HG03103 (cell line): ENCODE data around the gene MPRIP.

Experiments used
- ATAC-seq: cut with Tn5 transposase; IDR thresholded peaks from one replicate; pipeline ENCODE4 v1.9.1; 2021; ENCODE audit warnings: low read depth; ENCODE audit not compliant: unreplicated experiment

Gene MPRIP

DNA sequence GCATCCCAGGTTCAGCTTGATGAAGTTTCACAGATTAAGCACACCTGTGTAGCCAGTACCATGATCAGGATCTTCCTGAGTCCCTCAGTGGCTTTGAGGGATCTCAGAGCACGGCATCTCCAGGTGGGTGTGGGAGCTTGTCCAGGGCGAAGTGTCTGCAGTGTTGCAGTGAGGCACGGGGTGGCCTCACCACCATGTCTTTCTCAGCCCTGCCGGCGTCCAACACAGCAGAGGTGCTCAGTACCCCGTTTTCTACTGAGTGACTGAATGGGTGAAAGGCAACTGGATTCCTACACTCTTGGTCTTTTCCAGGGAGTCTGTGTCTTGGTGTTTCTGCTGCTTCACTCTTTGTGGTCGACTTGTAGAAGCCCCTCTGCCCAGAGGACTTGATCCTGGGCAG, 63.7 kb downstream of the MPRIP start:
- ATAC-seq: no peak

DNA sequence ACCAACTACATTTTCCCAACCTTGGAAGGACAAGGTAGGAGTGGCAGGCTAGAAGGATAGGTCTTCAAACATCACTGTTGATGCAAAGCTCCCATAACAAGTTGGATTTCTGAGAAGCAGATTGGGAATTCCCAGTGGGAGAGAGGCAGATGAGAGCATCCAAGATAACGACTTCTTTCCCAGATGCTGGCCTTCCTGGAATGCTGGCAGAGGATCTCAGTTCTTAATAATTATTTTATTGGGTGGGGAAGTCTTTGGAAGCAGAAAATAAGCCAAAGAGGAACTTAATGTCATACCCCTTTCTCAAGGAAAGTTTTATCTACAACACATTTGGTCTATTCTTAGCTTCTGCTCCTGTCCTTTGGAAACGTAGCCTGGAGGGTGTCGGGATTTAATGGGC, 64.5 kb downstream of the MPRIP start:
- ATAC-seq: no peak

DNA sequence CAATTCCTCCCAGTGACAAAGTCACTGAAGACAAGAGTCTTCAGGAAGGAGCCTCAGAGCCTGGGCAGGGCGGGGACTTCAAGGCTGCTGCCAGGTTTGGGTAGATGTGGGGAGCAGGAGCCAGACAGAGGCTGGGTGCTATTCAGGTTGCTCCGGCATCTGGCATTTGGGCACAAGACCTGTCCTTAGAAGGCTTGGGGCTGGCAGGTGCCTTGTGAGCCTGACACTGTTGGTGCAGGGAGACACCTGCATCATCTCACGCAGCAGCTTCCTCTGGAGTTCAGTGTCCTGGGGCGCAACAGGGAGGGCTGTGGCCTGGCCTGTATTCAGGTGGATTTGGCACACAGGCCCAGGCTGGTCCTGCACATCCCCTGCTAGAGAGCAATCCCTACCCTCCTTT, 65.0 kb downstream of the MPRIP start:
- no peak for ATAC-seq

DNA sequence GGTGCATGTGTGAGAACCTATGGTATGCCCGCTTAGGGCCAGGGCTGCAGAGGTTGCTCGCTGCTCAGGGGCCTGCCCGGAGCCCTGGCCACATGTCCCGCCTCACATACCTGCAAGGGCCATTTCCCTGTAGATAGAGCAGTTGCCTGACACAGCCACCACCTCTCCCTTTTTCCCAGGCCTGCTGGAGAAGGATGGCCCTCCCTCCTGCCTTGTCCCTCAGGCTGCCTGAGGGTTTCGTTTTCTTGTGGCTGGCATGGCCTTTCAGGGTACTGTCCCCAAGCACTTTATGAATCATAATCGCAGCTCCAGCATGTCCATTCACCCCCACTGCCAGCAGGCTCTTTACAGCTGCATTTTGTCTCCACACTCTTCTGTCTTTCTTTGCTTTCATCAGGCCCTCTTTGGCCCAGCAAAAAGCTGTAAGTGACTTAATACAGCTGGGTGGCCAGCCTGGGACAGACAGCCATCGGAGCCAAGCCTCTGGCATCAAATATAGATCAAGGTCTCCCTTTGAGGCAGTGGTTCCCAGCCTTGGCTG, 65.7 kb downstream of the MPRIP start:
- no peak for ATAC-seq

DNA sequence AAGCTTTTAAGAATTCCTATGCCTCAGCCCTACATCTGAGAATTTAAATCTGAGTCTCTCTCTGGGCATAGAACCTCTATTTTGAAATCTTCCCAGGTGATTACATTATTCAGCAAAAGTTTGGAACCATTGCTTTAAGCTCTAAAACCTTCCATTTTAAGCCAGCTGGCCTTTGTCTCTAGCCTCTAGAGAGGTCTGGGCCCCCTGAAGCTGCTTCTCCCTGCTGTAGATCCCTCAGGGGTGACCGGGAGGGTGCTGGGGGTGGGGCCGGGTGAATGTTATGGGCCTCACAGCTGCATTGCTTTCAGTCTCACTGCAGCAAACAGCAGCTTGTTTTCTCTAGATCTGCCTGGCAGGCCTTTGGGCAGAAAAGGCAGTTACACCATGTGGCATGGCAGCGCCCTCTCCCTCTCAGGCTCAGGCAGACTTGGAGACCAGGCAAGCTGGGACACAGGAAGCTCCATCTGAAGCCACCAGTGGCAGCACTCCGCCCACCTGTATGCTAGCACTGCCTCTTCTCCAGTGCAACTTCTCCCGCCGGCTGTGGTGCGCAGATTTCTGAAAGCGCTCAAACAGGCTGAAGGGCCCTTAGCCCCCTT, 66.3 kb downstream of the MPRIP start:
- no peak for ATAC-seq

DNA sequence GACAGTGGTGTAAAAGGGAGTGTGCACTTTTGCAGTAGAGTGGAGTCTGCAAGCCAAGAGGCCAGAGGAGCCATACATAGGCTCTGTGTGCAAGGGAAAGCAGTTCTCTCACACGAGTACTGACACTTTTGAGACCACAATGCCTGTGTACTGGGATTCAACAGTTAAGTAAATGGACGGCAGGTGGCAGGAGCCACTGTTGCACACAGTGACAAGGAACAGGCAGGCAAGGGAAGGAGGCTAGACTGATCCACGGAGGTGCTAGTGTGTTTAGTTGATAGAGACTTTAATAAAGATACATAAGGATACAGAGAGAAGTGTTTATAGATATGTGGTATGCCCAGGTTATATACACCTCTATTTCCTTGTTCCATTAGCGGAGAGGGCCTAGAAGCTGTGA, 67.0 kb downstream of the MPRIP start:
- ATAC-seq: no peak

DNA sequence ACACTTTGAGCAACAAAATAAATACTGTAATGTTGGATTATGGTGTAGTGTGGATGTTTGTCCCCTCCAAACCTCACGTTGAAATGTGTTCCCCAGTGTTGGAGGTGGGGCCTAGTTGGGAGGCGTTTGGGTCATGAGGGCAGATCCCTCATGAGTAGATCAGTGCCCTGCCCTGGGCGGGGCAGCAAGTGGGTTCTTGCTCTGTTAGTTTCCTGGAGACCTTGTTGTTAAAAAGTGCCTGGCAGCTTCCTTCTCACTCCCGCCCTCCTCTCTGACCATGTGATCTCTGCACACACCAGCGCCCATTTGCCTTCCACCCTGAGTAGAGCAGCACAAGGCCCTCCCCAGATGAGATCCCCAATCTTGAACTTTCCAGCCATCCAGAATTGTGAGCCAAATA, 67.7 kb downstream of the MPRIP start:
- ATAC-seq: no peak

DNA sequence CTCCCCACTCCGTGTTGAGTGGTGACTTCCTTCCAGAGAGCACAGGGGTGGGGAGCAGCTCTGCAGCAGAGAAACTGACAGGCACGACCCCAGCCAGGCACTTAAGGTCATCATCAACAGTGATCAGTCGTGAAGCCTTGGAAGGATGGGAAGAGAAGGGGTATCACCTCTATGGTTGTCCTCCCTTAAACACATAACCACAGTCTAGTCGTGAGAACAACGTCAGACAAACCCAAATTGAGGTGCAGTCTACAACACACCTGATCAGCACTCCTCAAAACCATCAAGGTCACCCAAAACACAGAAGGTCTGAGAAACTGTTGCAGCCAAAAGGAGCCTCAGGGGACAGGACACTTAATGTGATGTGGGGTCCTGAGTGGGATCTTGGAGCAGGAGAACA, 68.3 kb downstream of the MPRIP start:
- ATAC-seq: no peak

DNA sequence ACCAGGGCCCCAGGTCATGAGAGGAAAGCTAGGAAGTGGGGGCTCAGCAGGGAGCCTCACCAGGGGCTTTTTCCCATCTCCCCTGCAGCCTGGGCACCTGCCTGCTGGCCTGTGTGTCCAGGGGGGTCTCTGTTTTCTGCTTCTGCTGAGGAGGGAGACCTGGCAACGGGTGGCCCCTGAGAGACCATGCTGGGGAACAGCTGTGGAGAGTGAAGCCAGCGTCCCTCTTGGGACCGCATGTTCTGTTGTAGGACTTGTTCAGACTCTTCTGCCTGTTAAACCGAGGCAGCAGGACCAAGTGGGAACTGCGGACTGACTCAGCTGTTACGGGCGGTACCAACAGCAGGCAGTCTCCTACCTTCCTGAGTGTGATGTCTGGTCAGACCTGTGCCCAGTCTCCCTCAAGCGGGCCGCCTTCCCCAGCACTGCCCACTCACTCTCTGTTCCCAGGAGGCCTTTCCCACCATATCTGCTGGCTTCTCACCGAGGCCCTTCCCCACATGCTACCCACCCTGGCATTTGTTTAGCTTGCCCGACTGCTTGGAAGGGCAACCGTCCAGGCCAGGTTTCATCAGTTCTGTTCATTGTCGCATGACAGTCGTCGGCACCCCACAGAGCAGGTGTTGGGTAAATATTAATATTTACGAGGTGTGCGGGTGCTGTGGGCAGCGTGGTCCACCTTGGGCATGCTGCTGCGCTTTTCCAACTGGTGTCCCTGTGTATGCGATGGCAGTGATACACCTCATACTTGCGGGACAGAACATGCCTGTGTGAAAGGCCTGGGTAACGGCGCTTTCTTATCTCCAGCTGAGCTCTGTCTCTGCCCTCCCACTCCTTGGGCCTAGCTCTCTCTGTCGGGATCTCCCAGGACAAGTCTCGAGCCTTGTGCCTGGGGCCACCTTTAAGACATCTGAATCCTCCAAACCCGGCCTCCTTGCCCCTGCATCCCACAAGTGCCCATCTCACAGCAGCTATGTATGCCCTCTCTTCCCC, 69.4 kb downstream of the MPRIP start:
- no peak for ATAC-seq

DNA sequence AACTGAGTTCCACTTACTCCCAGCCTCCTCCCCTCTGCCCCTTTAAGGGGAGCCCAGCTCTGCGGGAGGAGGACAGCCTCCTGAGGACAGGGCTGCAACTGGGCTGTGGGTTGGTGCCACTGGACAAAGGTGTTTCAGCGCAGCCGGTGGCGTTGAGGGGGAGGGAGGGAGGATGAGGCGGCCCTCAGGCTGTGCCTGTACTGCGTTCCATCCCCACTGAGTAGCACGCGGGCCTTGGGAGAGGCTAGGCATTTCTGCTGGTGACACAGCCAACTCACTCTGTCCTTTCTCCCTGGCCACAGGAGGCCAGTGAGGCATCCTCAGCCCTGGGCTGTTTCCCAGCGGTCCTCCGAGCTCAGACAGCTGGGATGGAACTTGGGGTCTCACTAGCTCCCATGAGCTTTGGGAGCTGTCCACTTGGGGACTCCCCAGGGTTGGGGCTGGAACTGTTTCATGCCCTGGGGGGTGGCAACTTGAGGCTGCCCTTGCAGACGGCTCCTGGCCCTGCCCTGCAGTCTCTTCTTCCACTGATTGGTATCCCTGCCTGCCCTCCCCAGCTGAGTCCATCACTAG, 70.5 kb downstream of the MPRIP start:
- no peak for ATAC-seq

DNA sequence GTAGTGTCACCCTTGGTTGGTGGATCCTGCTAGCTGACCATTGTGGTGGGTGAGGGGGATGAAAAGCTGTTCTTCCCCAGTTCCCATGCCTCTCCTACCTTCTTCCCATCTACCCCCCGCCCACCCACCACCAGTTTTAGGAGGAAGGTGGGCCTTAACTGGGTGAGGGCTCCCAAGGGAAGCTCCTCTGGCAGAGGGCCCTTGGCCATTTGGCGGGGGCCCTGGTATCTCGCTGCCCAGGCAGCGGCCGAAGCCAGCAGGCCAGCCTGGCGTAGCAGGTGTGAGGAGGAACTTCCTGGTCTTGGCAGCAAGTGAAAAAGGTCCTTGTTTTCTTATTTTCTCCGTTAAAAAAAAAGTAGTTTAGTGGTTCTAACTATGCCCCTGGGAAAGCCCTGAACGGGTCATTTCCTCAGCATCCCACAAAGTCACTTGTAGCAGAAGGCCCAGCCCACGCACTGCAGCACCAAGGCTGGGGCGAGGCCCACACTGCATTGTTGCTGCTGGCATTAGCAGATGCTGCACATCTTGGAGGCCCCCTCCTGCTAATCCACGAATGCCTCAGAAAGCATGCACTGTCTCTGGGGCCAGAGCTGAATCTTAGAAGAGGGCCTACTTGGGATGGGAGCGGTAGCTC, 72.5 kb downstream of the MPRIP start:
- ATAC-seq: no peak

DNA sequence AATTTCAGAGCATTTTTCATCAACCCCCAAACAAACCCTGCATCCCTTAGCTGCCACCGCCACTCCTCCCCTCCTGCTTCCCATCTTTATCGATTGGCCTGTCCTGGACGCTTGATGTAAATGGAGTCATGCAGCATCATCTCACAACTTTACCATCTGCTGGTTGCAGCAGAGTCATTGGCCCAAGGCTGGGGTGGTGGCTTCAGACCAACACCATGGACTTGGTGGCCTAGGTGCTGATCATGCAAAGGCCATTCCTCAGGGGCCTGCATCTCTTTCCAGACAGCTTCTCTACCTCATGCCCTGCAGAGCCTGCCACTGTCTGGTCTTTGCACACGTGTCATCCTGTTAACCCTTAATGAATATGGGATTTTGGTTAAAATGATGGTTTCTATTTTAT, 73.4 kb downstream of the MPRIP start:
- no peak for ATAC-seq

DNA sequence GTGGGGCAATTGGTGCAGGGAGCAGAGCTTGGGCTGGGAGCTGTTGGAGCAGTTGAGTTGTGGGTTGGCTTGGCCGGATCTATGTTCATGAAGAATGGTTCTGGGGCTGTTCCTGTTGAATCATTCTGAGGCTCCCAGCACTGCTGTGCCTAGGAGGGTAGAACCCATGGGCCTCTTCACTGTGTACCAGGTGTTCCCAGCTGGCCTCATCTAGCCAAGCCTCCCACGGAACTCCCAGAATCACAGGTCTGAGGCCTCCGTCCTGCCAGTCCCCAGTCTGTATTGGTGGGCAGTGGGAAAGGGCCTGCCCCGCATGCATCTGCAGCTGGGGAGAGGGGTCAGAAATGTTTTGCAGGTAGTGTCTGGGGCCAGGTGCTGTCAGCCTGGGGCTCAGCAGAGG, 74.1 kb downstream of the MPRIP start:
- ATAC-seq: no peak

DNA sequence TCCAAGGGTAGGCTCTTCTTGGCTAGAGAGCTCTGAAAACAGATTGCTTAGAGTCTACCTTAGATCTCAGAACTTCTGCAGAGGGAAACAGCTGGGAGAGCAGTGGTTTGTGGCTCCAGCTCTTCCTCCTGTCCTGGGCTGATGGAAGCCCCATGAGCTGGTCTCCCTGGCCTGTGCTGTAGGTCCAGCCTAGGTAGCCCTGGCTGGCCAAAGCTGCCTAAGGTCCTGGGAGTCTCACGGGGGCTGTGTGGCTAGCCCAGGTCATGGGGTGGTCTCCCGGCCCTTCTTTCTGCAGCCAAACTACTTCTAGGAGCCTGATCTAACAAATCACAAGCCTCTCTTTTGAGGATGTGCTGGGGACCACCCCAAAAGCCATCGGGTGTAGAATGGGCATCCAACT, 75.7 kb downstream of the MPRIP start:
- no peak for ATAC-seq

DNA sequence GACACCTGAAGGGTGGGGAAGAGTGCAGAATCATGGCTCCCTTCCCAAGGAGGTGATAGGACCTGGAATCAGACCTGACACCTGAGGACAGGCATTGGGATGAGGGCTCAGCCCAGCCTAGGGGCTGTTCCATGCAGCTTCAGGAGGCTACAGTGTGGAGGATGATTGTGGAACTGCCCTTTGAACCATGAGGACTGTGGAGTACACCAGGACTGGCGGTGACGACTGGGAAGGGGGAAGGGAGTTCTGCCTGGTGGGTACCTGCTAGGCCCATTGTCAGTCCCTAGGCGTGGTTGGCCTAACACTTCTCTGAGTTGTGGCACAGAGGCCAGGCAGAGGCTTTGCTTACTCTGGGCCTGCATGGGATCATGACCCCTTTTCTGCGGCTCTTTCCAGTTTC, 76.1 kb downstream of the MPRIP start:
- ATAC-seq: no peak

DNA sequence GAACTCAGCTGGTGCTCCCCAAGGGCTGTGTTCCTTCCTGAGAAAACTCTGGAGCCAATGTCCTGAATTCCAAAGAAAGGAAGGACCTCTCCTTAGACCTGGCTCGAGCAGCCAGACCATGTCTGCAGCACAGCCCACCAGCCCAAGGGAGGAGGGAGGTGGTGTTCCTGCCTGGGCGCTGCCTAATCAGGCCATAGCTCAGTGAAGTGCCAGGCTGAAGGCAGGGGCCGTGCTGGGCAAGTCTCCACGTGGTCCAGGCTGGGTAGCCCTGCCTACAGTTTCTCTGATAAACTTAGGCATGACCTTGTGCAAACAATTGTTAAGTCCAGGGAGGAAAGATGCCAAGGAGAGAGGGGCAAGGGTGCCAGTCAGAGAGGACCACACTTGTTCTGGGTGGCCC, 76.8 kb downstream of the MPRIP start:
- no peak for ATAC-seq

DNA sequence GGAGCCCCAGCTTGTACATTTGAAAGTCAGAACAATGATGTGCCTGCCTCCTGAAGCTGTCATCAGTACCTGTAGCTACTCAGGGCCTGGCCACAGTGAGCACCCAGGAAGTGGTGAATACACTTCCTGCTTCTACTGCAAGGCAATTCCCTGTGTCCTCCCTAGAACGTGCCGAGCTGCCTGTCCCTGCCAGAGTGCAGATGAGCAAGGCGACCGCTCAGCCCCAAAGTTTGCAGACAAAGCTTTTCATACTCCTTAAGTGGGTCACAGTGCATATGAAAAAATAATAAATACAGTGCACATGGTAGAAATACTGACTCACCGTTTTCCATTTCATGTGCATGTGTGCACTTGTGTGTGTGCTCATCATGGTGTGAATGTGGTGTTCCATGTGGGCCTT, 77.3 kb downstream of the MPRIP start:
- ATAC-seq: no peak

DNA sequence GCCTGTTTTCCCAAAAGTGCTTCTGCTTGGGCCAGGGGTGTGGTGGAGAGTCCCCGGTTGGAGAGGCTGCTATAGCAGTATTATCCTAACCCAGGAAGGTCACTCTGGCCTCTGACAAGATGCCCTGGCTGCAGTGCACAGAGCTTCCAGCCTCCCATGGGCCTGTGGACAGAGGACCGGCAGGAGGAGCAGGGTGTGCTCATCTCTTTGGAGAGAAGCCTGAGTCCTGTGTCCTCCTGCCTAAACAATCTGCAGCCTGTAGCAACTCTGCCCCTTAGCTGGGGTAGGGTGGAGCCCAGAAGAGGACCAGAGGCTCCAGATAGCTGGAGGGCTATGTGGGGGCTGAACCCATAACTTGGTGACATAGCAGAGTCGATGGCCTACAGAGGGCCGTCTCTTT, 78.0 kb downstream of the MPRIP start:
- no peak for ATAC-seq

DNA sequence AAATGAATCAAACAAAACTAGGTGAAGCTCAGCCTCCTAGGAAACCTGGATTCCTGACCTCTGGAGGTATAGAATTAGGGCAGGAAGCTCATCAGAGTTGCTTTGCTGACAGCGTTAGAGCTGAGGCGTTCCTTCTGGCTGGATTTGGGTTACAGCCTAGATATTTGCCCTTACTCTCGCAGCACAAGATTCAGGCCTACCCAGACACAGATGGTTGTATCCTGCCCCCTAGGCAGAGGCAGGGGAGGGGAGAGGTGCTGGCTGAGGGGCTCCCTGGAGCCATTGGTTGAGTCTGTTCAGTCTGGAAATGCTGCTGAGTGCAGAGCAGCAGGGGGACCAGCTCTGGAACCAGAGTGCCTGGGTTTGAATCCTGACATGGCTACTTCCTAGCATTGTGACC, 78.4 kb downstream of the MPRIP start:
- ATAC-seq: no peak

DNA sequence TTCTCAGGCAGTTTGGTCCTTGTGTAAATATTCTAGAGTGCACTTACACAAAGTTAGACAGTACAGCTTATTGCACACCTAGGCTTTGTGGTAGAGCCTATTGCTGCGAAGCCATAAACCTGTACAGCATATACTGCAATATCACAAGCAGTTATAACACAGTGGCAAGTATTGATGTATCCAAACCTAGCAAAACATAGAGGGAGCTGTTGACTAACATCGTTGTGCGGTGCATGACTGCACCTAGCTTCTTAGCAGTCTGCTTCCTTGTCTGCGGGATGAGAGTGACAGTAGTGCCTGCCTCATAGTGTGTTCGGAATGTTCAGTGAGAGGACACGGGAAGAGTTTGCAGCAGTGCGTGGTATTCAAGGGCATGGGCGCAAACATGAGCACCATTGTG, 78.9 kb downstream of the MPRIP start:
- ATAC-seq: no peak
